K562 (cell line): ENCODE data around the gene ZNF214.

Experiments
- ELK1 ChIP-seq: sonication (generic); formaldehyde crosslinking; IDR thresholded peaks from 2 replicates; pipeline ENCODE4 v1.8.1; 2022; ENCODE audit warnings: missing genetic modification reagents
- MEF2A ChIP-seq: IDR thresholded peaks from 2 replicates; pipeline ENCODE4 v1.6.1; 2011; ENCODE audit warnings: low read depth, mild to moderate bottlenecking, low read length, moderate library complexity; ENCODE audit not compliant: control insufficient read depth
- REST ChIP-seq, 2 experiments: fragments of 450-650 bp; formaldehyde crosslinking in 1 of 2; IDR thresholded peaks; 2 replicates each; pipeline versions ENCODE4 v1.4.0 to v1.6.1; 2014 to 2020; ENCODE audit warnings: mild to moderate bottlenecking in 2 of 2, borderline replicate concordance in 1 of 2, low read depth in 1 of 2
- TCFL5 ChIP-seq: fragments of 250-450 bp; sonication (Bioruptor Pico); conservative IDR thresholded peaks from 2 replicates; pipeline ENCODE4 v1.6.1; 2021; ENCODE audit warnings: mild to moderate bottlenecking, moderate library complexity, matching md5 sums
- YY1 ChIP-seq, 3 experiments: IDR thresholded peaks; 2 replicates each; pipeline ENCODE4 v1.6.1; 2011; ENCODE audit warnings: low read length in 2 of 3, mild to moderate bottlenecking in 2 of 3, moderate library complexity in 2 of 3, borderline replicate concordance in 1 of 3, control low read depth in 1 of 3, low read depth in 1 of 3; ENCODE audit not compliant: insufficient read depth in 3 of 3, insufficient replicate concordance in 2 of 3, control insufficient read depth in 1 of 3, insufficient read length in 1 of 3; ENCODE audit errors: extremely low read depth in 1 of 3

GRCh38 chr11:7032692-7033091 lies 12.5 kb upstream of the ZNF214 start:
- TF ChIP-seq REST (IDR thresholded peaks at IDR 0.05; ENCODE audit: borderline replicate concordance) (no peak), REST (CRISPR knock-in tag; IDR thresholded peaks at IDR 0.05; ENCODE audit: low read depth) (no peak), MEF2A (no peak), ELK1 (CRISPR knock-in tag) (no peak), YY1 (IDR thresholded peaks at IDR 0.05; ENCODE audit: borderline replicate concordance in 1 of 3, control insufficient read depth in 1 of 3, extremely low read depth in 1 of 3, insufficient read depth in 3 of 3, insufficient read length in 1 of 3, insufficient replicate concordance in 2 of 3, low read depth in 1 of 3, low read length in 2 of 3) (no peak), TCFL5 (CRISPR knock-in tag) (no peak)
